AG09309 (cell line): ENCODE data around the gene KRT10.

Source experiments
- DNase-seq: peaks from one replicate; pipeline ENCODE4 v3.0.0-alpha.2; 2010; ENCODE audit warnings: low read depth
- H3K4me3 ChIP-seq: 2 replicates; pipeline ENCODE4 v1.5.1; 2011; ENCODE audit warnings: mild to moderate bottlenecking, low read depth, low read length, moderate library complexity; ENCODE audit not compliant: control insufficient read depth
- CTCF ChIP-seq: IDR thresholded peaks from 2 replicates; pipeline ENCODE4 v1.5.1; 2011; ENCODE audit warnings: mild to moderate bottlenecking, low read depth, low read length, inconsistent platforms; ENCODE audit not compliant: insufficient read depth, control insufficient read depth; ENCODE audit errors: missing control alignments

Gene KRT10

DNA sequence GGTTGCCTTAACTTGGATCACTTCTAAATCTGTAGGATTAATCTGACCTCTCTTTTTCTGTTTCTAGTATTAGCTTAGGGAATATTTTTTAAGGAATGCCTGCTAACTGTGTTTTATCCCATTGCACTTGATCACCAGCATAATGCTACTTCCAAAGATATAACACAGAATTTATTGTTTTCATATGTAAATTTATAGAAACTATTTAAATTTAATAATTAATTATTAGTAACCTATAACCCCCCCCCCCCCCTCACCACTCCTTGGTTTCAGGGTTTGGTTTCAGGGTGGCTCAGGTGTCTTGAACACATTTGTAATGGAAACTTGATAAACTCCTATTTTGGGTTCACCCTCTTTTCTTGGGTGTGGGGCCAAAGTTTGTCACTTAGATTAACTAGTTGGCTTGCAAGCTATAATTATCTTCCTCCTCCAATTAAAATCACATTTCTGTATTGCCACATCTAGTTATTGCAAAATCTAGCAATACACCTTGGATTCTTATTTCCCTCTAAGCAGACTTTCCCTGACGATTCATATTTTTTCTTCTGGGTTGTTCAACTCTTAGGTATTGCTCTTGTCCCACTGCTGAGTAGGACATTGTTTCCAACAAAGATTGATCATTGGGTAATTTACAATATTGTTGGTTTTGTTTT is 26.3 kb upstream of the KRT10 start:
- TF ChIP-seq CTCF = no peak
- no peak for DNase-seq
- no peak overlapping the region for H3K4me3 ChIP-seq

GRCh38 chr17:40846515-40847144 is 24.2 kb upstream of the KRT10 start:
- DNase-seq = no peak
- no peak for TF ChIP-seq CTCF

DNA sequence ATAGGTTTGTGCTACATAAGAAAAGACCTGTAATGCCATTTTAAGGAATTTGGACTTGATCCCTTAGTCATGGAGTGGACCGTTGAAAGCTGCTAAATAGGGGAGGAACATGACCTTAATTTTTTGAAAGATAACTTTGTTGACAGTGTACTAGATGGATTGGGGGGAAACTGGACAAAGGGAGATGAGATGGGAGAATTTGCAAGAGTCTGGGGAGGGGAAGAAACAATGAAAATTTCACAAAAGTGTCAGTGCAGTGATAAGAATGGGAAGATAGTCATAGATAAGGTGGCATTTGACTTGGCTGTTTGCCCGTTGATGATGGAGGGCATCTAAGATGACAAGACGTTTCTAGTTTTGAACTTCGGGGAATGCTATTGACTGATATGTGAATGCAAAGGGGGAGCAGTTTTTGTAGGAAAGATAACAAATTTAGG is 22.3 kb upstream of the KRT10 start:
- no peak for TF ChIP-seq CTCF
- DNase-seq = no peak
- H3K4me3 ChIP-seq = no peak overlapping the region

More at GRCh38 chr17:40846515-40847144, 24.2 kb upstream of the KRT10 start:
- H3K4me3 ChIP-seq = no peak overlapping the region

- no peak for DNase-seq
- H3K4me3 ChIP-seq = no peak overlapping the region
- no peak for TF ChIP-seq CTCF
Measured at GRCh38 chr17:40843242-40843641, 20.8 kb upstream of the KRT10 start.

GRCh38 chr17:40841246-40841645 is 18.8 kb upstream of the KRT10 start:
- no peak for TF ChIP-seq CTCF
- no peak for DNase-seq
- H3K4me3 ChIP-seq = no peak overlapping the region

DNA sequence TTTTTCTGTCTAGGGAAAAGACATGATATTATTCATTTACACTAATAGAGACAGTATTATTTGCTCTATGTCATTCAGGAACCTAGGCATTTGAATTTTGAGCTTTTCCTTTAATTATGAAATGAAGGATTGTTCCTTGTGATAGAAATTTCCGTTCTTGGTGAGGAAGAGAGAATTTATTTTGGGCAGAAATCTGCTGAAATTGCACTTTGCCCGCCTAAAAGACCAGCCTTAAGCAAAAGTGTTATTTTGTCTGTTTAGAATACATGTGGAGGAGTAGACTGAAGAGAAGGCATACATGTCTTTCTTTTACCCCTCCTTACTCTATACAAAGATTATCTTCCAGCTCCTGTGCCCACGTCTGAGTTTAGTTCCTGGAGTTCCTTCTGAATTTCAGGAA is 16.8 kb upstream of the KRT10 start:
- H3K4me3 ChIP-seq = no peak overlapping the region
- TF ChIP-seq CTCF = no peak
- DNase-seq = no peak

- H3K4me3 ChIP-seq = no peak overlapping the region
- DNase-seq = no peak
- TF ChIP-seq CTCF = no peak
Measured at GRCh38 chr17:40836020-40836419, 13.6 kb upstream of the KRT10 start.
